NCI-H187 treated with DMSO at 0.1 percent for 48 hours (cell line): ENCODE data around the gene LDB2.
"Not testable (repeated sequence)": the region's sequence is repeated elsewhere in the genome, so short reads cannot be mapped to it uniquely, and the experiment has no call there.

Experiments
- DNase-seq: peaks from one replicate; lab custom pipeline; 2025; lab: John Stamatoyannopoulos, UW

The LDB2 gene

DNA sequence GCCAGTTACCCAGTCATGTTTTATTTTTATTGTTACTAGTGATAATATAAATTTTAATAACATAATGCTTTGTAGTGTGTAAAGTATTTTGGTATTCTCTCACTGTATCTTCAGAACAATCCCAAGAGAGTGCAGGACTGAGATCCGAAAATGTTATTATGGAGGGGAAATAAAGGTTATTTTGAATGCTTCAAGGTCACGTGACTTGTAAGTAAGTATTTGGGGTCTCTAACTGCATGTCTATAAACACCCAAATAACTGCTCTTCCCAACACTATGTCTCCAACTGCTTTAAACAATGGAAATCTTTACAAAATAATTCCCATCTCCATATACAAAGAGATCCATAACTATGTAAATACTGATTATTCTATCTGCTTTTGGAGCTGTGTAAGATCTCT lies 302.2 kb downstream of the LDB2 start:
- no peak for DNase-seq

DNA sequence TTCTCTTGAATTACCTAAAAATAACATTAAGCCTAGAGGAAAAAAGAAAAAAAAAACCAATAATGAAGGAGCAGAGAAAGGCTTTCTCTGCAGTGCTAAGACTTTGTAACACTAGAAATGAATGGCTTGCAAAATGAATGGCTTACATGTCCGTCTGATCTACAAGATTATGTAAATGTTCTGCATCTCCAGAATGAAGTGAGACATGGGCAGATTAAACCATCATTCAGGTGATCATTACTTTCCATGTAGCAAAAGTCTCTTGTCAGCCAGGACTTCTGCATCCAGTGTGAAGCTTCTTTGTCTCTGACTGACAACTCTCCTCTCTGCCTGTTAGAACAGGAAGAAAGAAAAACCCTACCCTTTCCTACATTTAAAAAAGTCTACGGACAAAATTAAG lies 304.3 kb downstream of the LDB2 start:
- no peak for DNase-seq

DNA sequence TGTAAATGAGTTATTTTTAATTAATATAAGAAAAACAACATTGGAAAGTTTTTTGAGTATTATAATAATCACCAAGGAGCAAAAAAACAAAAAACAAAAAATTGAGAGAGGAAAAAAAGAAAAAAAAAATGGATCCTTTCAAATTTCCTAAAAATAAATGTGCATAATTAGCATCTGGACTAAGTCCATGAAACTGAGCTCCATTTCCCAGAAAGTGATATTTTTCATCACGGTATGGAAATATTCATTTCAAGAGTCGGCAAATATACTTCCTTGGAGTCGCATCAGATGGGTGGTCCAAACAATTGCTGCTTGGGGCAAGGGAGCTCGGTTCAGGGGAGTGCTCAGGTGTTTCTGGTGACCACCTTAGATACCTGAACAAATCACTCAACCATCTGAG lies 305.1 kb downstream of the LDB2 start:
- no peak for DNase-seq

DNA sequence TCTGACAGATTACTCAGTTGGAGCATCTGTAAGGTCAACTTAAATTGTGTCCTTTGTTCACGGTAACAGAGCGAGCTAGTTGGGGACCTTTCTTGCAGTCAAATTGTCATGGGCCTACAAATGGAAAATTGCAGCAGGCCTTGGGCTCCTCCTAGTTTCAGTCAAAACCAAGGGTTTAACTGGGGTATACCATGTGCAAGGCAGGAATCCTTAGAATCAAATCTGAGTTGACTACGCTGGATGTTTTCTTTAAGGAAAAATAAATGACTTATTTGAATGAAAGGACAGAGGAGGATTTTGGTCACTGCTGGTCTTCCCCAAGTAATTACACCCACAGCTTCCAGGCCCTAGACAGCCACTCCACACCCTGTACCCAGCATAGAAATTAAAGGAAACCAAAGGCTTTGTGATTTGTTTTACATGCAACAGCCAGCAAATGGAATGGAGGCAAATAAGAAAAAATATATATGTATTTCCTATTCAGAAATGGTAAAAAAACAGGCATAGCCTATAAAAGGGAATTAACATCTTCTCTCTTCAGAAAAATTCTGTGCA lies 307.1 kb downstream of the LDB2 start:
- no peak for DNase-seq

DNA sequence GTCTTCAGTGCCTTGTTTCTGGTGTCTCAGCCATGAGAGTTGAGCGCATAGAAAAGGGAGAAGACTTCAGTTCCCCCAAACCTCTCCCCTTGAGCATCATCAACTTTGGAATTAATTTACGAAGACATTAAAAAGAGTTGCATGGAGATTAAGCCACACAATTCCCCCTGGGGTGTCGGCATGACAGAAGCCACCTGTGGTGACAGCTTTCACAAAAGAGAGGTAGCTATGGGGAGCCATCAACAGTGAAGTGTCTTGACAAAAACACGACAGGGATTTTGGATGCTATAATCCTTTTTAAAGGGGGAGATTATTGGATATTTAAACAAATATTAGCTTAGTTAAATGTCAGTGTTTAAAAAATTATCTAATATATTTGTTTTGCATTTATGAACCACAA lies 307.6 kb downstream of the LDB2 start:
- no peak for DNase-seq

DNA sequence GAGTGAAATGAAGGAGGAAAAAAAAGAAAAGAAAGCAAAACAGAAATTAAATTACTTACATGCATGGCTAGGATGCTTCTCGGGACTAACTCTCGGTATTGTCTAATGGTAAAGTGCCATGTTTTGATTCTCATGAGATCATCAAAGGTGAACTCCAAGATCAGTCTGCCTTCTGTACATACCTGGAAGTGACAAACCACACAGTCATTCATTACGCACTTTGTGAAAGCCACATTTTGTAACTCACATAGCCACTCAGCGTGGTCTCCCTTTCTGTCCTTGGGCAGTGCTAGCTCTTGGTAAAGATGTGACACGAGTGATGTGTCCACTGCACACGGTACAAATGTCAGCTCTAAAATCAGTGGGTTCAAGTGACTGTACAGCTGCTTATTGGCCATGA lies 309.8 kb downstream of the LDB2 start:
- no peak for DNase-seq

DNA sequence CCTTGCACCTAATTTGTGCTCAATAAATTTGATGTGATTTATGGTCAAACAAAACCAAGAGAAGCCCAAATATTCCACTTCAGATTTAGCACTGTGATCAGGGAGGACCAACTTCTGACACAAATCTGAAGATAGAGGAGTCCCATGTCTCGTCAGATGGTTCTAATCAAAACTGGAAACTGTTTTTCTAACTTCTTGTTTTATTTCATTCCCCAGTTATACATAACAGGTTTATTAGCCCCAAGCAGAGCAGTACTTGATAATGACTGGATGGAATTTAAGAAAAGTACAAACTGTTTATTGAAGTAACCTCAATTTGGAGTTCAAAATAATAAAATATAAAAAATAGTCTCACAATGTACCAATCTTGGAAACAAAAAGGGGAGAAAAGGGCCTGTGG lies 310.3 kb downstream of the LDB2 start:
- DNase-seq = no peak

DNA sequence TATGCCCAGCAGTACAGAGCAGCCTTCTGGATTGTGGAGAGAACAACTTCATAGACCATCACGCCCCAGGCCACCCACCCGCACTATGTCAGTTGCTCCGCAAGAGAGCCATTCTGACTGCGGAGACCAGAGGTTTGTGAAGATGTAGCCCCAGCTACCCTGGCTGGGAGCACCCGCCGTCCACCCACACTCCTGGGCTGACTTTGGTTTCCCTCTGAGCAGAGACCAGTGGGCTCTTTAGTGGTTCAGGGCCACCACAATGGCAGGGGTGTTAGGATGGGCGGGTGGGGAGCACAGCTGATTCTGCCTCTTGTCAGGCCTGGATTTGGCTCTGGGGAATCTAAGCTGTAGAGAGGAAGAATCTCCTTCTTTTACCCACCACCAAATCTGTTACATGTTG lies 313.4 kb downstream of the LDB2 start:
- no peak for DNase-seq

DNA sequence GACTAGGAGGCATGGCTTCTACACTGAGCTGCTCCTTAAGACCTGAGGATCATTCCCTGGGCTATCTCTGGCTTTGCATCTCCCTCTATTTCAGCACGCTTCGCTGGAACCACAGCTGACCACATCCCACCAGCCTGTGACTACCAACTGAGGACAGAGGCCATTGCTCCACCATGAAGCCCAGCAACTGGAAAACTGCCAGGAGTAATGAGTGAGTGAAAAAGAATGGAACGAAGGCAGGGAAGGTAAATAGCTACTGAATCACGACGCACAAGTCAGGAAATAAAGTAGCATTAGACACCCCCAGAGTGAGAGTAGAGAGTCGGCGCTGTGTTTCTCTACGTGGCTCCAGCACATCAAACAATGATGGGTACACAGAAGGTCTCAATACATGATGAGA lies 314.7 kb downstream of the LDB2 start:
- no peak for DNase-seq

DNA sequence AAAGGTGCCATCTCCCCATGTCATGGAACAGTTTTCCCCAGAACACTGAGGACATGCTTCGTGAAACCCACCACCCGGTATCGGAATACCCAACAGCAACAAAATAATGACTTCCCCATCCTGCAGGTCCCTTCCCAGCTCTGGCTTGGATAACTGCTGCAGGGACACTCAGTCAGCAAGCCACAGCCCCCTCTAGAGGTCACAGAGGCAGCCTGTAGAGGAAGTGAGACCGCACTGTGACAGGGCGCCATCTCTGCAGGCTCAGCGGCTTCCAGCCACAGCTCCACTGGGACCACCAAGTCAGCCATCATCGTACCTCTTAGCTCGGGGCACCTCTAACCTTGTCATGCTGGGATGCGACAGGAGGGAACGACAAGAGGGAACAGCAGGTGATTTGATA lies 315.9 kb downstream of the LDB2 start:
- no peak for DNase-seq

DNA sequence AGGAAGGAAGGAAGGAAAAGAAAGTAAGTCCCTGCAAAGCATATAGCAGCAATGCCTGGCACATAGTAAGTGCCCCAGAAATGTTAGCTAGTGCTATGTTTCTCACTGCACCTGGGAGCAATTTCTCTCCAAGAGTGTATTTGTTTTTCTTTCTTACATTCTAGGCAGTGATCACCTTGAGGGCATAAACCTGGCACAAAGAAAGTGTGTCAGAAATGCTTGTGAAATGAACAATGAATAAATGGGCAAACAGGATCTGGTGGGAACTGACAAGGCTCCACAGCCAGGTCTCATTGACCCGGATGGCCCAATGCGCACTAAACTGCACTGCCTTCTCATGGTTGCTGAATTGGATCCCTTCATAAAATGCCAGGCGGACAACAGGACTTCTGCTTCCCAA lies 316.4 kb downstream of the LDB2 start:
- DNase-seq = no peak

DNA sequence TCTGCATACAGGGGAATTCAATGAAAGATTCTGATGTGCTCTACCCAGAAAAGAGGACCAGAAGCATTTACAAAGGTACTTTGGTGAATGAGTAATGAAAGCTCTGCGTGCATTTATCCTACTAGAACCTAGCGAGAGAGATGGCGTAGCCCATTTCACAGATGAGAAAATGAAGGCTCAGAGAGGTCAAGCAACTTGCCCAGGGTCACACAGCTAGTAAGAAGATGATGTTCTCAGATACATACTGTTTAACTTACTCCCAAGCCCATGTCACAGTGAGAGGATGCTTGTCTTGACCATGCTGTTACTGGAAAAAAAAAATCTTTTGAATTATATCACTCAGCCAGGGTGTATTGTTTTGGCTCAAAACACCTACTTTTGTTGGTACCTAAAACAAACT lies 317.3 kb downstream of the LDB2 start:
- no peak for DNase-seq

DNA sequence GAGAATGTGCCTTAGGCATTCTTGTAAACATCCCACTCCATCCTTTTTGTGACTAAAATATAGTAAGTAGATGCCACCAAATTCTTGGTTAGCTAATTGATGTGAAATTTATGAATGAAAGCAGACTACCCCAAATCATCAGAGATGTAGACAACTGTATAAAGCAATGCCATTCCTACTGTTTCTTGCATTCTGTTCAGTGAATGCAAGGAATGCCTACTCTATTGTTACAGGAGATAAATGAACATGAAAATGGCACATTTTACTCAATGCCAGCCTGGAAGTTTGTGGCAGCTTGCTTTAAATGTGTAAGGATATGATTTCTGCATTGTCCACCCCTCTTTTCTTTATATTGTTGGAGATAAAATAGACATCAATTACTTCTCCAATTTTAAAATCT lies 317.9 kb downstream of the LDB2 start:
- no peak for DNase-seq

DNA sequence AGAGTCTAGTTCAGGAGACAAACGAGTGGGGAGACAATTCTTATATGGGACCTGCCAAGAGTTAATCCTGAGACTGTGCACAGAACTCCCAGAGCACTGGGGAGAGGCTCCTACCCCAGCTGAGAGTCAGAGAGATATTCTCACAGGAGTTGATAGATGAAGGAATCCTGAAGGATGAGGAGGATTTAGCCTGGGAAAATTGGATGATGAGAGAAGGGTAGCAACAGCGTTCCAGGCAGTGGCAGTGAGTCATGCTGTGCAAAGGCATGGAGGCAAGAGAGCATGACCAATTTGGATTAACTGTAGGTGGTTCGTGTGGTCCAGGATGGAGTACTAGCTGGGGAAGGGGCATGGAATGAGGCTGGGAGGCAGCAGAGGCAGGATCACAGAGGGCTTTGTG lies 318.6 kb downstream of the LDB2 start:
- no peak for DNase-seq

DNA sequence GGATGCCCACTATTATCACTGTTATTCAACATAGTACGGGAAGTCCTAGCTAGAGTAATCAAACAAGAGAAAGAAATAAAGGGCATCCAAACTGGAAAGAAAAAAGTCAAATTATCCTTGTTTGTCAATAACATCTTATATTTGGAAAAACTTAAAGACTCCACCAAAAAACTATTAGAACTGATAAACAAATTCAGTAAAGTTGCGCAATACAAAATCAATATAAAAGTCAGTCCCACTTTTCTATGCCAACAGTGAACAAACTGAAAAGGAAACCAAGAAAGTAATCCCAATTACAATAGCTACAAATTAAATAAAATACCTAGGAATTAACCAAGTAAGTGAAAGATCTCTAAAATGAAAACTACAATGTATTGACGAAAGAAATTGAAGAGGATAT lies 321.3 kb downstream of the LDB2 start:
- DNase-seq = no peak

DNA sequence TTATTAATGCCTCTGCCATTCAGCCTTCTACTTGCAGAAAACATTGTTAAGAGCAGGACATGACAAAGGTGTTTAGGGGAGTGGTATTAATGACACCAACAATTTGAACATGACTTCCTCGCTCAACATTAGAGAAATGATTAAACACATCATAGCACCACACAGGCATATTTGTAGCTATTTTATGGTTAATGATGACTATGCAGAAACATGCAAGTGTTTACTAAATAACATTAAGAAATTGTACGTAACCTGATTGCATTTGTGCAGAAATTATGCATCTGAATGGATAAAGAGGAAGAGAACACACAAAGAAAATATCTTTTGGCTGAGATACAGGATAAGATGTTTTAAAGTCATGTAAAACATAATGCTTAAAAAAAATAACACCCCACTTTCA lies 323.5 kb downstream of the LDB2 start:
- no peak for DNase-seq

DNA sequence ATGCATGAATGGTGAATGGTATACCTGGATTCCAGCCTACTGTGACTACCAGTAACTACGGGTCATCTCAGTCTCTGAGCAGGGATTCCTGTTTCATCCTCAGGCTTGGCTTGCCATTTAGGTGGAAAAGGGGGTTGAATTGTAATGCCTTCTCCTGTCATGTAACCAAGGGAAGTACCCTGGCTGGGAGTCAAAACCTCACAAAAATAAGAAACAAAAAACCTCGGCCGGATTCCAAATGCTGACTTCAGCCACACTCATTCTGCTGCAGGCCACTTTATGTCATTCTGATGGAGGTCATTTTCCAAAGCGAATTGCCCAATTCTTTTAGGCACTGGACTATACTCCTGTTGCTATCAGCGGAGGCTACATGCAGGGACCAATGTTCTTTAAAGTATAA lies 324.7 kb downstream of the LDB2 start:
- no peak for DNase-seq

DNA sequence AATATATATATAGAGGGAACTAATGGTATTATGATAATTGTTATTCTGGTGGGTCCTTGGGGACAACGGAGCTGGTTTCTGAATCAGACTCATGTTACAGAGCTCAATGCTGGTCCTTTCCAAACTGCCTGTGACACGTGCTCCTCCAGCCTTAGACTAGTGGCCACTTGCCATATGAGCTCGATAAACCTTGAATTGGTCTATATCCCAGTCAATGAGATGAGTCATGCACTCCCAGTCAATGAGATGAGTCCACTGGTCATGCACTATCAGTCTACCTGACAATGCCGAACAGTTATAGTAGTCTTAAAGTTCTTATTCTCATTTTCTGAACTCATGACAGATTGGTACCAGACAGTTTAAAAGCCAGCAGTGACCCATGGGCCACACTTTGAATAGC lies 325.2 kb downstream of the LDB2 start:
- DNase-seq = no peak

DNA sequence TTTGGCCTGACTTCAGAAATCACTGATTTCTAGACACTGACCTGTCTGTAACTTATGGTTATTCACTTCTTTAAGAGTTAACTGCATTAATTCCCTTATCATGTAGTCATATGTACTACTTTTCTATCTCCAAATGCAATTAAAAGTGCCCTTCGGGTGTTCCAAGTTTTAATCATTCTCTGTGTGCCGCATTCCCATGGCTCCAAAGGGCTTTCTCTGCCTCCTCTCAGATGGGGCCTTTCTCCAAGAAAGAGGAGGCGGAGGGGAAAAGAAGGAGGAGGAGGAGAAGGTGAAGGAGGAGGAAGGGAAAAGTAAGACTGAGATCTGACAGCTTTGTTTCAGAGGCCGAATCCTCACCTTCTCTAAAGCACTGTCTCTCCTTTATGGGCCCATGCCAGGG lies 325.8 kb downstream of the LDB2 start:
- DNase-seq = no peak

DNA sequence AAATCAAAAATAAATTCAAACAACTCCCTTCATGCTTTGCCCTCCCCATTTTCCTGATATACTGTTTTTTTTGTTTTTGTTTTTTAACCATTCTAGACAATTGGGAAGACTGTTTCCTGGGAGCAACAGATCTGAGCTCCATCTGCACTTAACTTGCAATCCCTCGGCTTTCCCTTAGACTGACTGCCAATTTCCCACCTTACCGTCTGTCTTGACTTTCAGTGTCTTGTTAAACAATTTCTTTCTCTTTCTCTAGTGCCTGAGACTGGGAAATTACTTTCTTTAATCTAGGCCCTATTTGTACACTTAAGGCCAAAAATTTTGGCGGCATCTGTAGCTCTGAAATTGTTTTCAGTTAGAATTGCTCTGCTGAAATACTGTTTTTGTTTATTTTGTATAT lies 326.3 kb downstream of the LDB2 start:
- no peak for DNase-seq

DNA sequence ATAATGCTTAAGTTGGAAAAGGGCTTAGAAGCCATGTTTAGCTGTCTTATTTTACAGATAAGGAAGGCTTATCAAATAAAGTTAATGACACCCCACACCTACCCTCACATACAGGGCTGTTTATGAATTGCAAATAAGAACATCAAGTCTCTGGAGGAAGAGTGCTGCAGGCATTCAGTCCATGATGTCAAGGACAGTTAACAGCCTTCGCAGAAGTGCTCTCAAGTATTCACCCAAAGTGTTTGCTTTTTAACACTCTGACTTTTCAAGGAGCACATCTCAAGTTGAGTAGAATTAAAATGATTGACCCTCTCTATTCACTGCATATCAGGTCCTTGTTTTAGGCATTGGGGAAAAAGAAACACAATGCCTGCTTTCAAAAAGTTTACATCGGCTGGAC lies 328.7 kb downstream of the LDB2 start:
- DNase-seq = peak; percentile 79

DNA sequence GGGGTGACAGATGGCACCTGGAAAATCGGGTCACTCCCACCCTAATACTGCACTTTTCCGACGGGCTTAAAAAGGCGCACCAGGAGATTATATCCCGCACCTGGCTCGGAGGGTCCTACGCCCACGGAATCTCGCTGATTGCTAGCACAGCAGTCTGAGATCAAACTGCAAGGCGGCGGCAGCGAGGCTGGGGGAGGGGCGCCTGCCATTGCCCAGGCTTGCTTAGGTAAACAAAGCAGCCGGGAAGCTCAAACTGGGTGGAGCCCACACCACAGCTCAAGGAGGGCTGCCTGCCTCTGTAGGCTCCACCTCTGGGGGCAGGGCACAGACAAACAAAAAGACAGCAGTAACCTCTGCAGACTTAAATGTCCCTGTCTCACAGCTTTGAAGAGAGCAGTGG lies 341.1 kb downstream of the LDB2 start:
- not testable (repeated sequence) for DNase-seq

DNA sequence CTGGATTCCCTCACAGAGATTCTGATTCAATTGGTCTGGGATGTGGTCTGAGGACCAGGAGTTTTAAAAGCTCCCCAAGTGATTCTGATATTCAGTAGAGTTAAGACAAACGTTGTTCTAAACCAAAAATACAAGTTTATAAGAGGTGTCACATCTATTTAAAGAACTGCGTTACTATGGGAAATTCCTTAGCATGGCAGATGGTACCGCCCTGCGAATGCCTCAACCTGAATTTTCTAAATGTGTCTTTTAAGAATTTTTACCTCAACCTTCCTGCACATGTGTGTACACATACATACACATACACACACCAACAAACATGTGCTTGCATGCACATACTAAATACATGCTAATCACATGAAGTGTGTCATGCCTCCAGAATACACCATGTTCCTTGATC lies 343.3 kb downstream of the LDB2 start:
- no peak for DNase-seq

DNA sequence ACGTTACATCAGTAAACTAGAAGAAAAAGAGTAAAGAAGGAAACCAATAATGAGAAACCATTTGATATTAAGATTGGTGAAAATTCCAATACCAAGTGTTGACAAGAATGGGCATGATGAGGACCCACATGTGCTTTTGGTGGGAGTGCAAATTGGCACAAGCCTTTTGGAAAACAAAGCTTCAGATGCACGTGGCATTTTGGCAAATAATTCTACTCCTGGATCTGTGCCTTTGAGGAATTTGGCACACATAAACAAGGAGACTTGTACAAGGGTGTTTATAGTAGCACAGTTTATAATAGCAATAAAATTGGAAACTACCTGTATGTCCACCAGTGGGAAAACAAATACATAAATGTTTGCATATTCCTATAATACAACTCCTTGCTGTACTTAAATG lies 347.9 kb downstream of the LDB2 start:
- no peak for DNase-seq

DNA sequence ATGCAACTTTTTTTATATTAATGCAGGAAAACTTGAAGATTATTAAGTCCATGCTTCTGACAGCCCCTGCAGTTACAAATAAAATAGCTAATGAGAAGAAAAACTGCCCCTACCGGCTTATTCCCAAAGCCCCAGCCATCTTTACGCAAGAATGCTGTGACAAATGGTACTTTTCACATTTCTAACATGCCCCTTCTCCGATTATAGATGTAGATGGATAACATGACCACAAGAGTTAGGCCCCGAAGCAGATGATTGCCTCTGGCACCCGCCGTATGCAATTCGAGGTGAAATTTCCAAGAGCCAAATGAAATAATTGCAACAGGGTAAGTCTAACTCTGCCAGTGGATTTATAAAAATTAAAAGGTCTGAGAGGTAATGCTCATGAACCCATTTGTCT lies 352.8 kb downstream of the LDB2 start:
- DNase-seq = no peak
